Peyer's patch (tissue), 4 donors: ENCODE measurements around the gene HSFX2.
"Not testable (repeated sequence)": the region's sequence is repeated elsewhere in the genome, so short reads cannot be mapped to it uniquely, and the experiment has no call there.

Experiments used
- CTCF ChIP-seq, 6 experiments: fragments of 450-650 bp in 4 of 6; fragments of 200-600 bp in 2 of 6; sonication (generic) in 1 of 6; IDR thresholded peaks; one replicate each; pipeline ENCODE4 v1.5.1; 2017 to 2019; ENCODE audit warnings: antibody characterized with exemption in 6 of 6, mild to moderate bottlenecking in 3 of 6, moderate library complexity in 1 of 6
- POLR2A ChIP-seq, 2 donors: fragments of 450-650 bp; IDR thresholded peaks; one replicate each; pipeline ENCODE4 v1.5.1; 2017; ENCODE audit warnings: antibody characterized with exemption in 2 of 2, mild to moderate bottlenecking in 2 of 2, moderate library complexity in 2 of 2

DNA sequence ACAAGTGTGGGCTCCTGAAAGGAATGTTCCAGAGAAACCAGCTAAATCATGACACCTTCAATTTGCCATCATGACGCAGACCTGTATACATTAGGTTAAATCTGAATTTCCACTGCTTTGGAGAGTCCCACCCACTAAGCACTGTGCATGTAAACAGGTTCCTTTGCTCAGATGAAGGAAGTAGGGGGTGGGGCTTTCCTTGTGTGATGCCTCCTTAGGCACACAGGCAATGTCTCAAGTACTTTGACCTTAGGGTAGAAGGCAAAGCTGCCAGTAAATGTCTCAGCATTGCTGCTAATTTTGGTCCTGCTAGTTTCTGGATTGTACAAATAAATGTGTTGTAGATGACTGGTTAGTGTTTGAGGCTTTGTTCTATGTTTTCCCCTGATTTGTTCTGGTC, 48.2 kb downstream of the HSFX2 start:
- TF ChIP-seq CTCF, POLR2A (IDR thresholded peaks at IDR 0.05): not testable (repeated sequence)
